Cerebellar nuclear complex (tissue), 1 donor: ENCODE measurements around the gene GALNS.

Experiments
- DNase-seq, 2 experiments: peaks; one replicate each; lab custom pipeline; 2025; lab: John Stamatoyannopoulos, UW

The GALNS gene

DNA sequence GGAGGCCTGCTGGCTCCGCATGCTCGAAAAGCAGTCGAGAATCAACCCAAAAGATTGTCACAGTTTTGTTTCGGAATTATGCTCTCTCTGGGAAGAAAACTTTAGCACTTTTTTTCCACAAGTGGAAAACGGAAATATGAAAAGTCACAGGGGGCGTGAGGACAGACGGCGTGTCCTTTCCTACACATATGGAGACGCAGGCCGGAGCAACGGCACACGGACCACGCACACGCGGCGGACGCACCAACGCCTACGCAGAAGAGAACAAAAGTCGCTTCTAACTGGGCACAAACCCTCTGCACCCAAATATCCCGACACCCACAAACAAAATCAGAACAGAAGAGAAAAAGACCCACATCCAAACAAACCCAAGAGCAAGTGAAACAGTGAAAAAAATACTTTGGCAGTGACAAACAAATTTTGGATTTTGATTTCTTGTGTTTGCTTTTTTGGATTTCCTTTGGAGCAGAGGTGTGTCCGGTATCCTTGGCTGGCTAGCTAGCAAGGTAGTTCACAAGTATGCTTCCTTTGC is 19.0 kb upstream of the GALNS start:
- DNase-seq: no peak

DNA sequence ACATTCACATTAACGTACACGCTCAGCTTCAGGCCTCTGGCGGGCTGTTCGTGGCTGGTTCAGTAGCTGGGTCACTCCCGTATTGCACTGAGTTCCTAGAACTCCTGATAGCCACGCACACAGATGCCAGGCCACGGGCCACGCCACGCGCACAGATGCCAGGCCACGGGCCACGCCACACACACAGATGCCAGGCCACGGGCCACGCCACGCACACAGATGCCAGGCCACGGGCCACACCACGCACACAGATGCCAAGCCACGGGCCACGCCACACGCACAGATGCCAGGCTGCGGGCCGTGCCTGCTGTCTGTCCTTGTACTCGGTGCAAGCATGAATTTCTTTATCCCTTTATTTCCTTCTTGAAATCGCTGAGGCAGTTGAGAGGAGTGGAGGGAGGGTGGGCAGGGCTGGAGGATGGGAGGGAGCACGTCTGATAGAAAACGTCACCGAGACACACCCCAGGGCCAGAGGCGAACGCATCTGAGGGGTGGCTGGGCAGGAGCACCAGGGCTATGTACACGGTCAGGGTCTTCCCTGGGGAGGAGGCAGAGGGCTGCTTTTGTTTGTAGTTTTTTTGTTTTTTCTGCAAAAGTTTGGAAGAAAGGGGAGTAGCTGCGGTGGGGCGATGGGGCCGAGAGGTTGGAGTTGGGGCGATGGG is 18.3 kb upstream of the GALNS start:
- no peak for DNase-seq

DNA sequence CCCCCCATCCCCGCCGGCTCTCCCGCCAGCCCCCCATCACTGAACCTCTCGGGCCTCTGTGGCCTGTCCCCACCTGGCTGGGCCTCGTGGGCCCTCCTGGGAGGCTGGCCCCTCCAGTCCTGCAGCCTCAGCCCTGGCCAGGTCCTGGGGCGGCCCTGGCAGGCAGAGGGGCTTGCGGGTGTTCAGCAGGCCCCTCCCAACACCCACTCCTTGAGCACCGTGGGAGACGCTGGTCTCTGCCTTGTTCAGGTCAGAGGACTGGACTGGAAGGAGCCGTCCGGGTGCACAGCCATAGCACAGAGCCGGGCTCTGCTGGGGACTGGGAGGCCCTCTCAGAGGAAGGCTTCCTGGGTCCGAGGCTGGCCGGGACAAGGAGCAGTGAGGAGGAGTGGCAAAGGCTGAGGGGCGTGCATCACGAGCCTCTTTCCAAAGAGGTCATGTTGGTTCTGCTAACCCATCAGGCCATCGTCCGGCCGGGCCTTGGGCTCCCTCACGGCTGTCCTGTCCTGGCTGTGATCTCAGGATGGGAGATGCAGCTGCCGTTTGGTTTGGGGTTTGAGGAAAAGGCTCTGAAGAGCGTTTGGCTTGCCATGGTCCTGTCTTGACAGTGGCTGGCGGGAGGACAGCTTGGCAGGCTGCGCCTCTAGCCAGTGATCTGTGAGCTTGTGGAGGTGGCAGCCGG is 16.0 kb upstream of the GALNS start:
- no peak for DNase-seq

DNA sequence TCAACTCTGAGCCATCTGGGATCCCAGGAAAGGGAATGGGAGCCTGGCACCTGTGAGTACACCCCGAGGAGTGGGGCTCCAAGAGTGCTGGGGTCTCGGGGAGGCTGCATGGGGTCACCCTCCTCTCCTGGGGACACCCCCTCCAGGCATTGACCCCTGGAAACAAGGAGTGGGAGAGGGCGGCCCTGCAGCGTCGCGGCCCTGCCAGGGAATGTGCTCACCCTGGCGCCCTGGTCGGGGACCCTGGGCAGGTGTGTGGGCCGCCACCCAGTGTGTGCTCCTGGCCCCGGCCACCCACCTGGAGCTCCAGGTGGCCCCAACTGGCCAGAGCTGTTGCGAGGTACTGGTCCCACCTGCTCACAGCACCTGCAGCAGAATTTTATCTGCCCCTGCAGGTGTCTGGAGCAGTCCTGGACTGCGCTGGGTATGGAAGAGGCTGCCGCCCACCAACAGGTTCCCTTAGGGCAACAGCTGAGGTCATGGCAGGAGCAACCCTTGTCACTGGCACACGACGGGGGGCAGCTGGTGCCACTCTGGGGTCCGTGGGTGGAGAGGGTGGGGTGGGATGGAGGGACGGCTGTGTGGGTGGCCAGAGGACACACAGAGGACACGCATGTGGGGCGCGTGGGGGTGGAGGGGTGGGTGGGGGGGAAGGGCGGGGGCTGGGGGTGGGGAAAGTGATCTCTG is 15.1 kb upstream of the GALNS start:
- DNase-seq: no peak

DNA sequence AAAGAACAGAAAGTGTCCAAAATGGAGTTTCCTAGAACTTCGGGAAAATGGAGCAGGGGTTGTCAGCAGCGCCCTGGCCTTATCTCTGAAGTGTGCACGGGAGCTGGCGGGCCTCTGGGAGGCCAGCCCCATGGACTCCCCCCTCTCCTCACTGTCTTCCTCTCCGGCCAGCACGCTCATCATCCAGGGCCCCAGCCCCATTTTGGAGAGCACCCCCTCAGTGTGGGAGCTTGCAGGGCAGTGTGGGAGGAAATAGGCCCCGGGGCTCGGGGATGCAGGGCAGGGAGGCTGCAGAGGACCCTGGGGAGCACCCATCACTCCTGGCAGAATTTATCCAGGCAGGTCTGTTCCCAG is 14.6 kb upstream of the GALNS start:
- DNase-seq: no peak

DNA sequence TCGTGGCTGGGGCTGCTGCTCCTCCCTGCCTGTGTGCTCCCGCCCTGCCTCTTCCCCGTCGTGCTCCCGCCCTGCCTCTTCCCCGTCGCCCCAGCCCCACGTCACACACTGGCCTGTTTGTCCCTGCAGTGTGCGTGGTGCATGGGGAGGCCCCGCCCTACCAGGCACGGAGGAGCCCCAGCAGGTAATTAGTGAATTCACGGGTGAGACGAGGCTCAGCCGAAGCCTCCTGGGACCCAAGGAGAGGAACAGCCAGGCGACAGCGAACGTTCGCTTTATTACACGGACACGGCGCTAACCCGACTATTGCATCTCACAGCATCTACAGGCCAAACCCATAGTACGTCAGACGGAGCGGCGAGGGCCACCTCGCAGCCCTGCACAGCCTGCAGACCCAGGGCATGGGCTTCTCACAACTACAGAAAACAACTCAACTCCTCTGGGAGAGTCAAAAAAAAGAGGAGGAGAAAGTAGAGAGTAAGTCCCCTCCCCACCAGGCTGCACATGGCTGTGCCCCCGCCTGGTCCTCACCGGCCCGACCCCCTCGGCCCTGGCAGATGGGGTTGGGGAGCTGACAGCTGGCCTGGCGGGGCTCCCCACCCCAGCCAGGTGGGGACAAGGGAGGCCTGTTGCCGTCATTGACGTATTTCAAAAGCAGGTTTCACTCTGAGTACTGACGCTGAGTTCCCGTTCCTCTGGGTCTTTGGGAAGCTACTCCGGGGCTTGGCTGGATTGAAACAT is 14.0 kb upstream of the GALNS start:
- DNase-seq: no peak

DNA sequence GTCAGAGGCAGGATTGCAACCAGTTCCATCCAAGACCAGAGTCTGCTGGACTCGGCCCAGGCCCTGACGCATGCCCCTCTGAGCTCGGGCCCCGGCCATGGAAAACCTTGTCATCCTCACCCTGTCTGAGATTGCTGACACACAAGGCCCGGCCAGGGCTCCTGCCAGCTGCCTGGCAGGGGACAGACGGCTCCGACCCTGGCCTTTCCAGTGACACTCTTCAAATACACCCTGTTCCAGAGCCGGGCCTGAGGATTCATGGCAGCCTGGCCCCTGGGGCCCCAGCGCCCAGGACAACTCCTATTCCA is 12.9 kb upstream of the GALNS start:
- no peak for DNase-seq

DNA sequence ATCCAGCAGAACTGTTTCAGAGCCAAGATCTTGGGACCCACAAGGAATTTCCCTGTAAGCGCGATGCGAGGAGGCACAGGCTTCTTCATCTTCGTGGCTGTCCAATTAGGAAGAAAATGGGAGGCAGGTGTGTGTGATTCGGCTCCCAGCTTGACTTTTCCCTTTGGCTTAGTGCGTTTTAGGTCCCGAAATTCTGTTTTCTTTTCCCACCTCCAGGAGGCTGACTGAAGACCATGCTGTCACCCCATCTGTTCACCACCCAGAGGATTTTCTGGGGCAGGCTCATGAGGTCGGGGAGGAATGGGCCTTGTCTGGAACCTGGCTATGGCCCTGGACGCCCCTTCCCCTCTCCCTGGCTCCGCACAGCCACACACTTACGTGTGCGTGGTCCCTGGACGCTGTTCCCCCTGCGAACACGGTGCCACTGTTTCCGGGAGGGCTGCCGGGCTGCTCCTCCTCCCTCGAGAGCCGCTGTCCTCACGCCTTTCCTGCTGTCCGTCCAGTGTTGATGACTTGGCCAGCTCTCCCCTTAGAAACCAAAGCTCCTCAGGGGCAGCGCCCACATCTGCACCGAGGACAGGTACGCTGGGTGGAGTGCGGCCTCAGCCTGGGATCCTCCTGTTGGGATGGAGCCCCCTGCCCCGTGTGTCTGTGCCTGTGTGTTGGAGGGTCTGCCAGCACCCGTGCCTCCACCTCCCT is 12.4 kb upstream of the GALNS start:
- peak in 1 of 2 experiments; percentile 63 for DNase-seq

DNA sequence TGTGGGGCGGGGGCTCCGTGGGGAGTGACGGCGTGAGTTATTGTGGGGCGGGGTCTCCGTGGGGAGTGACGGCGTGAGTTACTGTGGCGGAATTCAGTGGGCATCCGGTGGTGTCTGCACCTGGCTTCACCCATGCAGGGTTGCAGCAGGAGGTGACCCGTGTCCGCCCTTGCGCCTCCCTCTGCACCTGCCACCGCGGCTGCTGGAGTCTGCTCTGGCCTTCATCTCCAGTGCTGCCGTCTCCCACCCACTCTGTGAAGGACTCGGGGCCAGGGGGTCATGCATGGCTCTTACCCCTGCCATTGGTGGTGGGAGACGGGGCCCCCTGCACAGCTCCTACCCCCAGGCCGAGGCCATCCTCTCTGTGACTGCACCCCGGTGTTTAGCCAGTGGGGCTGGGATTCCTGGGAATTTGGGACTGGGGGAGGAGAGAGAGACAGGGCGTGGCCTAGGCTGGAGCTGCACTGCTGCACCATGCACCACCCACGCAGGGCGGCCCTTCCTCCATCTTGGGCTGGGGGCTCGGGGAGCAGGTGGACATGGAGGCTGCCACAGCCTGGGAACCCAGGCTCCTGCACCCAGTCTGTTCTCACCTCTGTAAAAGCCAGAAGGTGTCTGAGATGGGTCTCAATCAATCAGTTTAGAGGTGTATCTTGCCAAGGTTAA is 11.0 kb upstream of the GALNS start:
- no peak for DNase-seq

DNA sequence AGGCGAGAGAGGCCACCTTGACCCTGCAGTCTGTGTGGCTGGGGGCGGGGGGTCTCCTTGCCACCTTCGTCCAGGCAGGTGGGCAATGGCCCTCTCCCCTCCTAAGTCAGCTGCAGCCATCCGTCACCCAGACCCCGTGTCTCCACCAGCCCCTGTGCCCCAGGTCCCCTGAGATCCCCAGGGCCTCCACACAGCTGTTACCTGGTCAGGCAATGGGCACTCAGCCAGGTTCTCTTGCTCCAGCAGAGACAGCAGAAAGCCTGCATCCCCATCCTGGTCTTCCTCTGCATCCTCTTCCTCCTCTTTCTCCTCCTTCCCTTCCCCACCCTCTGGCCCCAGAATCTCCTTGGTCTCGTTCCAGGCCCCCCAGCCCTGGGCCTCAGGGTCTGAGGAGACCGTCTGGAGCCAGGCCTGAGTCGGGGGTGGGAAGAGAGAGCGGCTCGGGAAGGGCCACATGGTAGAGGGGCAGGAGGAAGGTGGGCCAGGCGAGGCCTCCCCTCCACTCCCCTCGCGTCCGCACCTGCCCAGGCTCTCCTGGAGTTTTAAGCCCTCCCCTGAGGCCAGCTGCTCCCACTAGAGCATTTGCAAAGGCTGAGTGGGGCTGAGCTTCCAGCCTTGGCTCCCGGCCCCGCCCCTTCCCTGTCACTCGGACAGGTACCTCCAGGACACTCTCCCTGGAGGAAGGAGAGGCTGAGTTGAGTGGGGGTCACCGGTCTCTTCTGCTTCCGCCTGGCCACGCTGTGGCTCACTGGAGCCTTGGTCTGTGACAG is 9.6 kb upstream of the GALNS start, which contains the start of gene PABPN1L:
PABPN1L (minus strand) TSS at position 510 of the 770 bp plus-strand sequence; CDS start at position 456, 54 bp downstream.
- no peak for DNase-seq

DNA sequence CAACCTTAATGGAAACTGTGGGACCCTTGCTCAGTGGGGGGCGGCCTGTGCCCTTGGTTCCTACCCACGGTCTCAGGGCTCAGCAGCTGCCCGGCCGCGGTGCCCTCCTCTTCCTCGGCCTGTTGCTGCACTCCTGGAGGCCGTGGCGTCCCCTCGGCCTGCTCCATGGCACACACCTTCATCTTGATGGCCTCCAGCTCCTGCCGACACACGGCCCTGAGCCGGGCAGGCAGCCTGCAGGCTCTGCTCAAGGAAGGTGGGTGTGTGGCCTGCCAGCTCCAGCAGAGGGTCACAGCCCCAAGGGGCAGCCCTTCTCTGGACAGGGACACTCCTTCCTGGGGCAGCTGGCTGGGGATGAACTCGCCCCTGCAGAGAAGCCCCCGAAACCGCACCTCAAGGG is 9.0 kb upstream of the GALNS start:
- DNase-seq: no peak

DNA sequence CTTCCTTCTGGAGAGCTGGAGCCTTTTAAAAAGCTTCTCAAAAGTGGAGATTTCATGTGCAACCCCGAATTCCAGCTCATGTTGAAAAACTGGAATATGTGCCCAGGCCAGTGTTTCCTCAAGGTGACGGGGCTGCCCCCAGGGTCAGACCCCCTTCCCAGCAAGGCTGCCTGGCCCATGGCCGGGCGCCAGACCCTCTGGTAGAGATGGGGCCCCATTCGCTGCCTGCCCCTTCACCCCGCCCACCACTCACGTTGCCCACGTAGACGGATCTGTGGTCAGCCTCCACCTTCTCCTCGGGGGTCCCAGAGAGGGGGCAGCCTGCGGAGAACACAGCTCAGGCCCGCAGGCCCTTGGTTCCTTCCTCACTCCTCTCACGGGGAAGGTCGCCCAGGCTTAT is 8.6 kb upstream of the GALNS start:
- no peak for DNase-seq

DNA sequence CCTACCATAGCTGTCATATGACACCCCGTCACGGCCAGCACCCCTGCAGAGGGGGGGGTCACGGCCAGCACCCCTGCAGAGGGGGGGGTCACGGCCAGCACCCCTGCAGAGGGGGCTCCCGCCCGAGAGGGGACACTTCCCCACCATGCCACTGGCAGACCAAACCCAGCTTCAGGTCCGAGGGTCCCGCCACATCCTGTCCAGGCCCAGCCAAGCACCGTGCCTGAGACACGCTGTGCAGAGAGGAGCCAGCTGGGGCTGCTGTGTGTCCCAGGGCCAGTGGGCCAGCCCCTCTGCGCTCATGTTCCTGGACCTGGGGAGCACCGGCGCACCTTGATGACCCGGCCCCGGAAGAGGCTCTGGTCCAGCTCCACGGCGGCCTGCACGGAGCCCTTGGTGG is 7.8 kb upstream of the GALNS start:
- DNase-seq: no peak

DNA sequence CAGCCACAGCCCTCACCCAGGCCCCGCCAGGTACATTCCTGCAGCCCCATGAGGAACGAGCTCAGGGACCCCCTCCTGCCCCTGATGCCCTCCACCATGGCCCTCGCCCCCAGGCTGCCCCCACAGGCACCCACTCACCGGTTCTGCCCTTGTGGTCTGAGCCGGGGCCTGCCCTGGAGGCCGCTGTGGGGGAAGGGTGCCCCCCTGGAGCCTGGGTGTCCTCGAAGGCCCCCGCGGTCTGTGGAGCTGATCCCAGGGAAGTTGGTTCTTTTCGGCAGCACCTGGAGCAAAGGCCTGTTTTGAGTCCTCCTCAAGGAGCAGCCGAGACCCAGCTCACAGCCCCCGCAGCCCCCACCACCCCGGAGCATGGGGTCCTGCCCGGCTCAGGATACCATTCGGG is 7.4 kb upstream of the GALNS start:
- no peak for DNase-seq

DNA sequence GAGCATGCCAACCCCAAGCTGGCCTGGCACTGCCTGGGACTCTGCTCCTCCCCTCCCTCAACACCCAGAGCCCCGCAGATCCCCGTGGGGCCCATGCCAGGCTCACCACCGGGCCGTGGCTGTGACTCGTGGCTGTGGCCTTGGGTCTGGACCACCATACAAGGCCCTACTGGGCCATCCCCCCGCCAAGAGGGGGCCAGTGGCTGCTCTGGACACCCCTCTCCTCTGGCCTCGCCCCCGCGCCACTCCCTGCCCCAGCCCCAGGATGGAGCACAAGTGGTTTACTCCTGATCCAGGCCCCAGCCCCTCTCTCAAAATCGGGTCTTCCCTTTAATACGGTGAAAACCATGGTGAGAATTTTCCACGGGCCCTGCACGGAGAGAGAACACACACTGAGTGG is 6.7 kb upstream of the GALNS start:
- DNase-seq: no peak

DNA sequence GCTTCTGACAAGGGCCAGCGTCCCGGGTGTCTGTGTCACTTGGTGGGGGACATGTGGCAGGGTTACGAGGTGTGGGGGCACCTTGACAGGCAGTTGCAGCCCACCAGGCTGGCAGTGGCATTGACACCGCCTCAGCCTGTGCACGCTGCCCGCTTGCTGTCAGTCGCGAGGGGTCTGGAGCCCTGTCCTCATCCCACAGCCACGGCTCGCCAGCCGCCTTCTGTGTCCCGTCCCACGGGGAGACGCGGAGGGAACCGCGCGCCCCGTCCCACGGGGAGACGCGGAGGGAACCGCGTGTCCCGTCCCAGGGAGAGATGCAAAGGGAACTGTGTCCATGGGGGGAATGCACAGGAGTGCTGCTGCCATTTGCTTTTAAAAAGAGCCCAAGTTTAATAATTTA is 6.2 kb upstream of the GALNS start:
- no peak for DNase-seq

DNA sequence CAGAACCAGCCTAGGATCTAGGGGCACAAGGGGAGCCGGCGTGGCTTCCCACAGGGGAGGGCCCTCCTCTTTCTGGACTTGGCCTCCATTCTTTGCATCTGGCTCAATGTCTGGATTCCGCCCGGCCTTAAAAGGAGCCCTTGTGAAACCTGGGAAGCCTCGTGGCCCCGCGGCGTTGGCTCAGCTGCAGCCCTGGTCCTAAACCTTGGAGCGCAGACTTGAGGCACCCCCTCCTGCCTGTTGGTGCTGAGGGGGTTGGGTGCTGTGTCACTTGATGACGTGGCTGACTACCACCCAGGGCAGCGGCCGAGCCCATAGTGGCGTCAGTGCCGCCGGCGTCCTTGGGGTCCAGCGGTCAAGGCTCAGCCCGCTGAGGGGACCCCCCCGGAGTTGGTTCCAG is 4.6 kb upstream of the GALNS start:
- no peak for DNase-seq

DNA sequence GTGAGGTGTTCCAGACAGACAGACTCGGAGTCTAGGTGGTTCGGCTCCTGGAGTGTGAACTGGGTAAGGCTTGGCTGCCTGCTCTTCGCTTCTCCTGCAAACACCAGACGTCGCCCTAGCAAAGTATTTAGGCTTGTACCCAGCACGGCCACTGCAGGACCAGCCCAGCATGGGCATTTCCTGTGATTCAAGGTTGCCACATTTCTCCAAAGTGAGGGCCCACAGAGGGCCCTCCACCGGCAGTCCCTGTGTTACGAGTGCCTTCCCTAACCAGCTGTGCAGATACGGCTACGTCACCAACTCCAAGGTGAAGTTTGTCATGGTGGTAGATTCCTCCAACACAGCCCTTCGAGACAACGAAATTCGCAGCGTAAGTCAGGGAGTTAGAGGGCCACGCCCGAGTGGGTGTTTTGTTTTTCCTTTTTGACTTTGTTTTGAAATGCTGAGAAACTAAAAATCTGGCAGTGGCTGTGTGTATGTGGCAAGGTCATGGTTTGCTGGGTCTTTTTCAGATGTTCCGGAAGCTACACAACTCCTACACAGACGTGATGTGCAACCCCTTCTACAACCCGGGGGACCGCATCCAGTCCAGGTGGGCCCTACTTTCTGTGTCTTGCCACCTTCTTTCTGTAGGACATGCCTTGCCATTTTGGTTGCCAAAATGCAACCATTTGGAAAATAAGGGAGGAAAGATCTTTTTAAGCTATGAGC is 2.8 kb upstream of the GALNS start:
- no peak for DNase-seq

DNA sequence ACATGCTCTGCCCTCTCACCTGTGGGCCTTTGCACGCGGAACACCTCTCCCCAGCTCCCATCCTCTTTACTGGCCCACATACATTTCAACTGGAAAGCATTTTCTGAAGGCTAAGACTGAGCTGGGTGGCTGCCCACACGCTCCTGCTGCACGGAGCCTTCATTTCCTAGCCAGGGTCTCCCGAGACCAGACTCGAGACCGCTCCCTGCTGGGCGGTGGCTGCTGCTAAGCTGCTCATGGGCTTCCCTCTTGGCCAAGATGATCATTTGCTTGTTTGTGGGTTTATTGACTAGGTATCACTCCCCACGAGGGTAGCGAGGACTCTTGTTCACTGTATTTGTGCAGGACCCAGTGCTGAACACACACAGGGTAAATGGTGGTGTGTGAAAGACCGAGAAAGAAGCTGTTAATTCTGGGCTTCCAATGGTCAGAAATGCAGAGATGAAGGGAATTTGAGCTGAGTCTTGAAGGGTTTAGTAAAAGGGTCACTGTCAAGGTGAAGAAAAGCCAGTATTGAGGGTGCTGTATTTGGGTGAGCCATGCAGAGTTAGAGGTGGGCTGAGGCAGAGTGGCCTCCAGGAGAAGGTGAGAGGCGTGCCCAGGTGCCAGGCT is 1.1 kb upstream of the GALNS start:
- DNase-seq: no peak
